AG10803 (cell line): Measurements from ENCODE around the gene ZBTB16.

Source experiments
- DNase-seq: peaks from one replicate; pipeline ENCODE4 v3.0.0; 2010; ENCODE audit warnings: low read depth
- H3K4me3 ChIP-seq: 2 replicates; pipeline ENCODE4 v1.5.1; 2011; ENCODE audit warnings: mild to moderate bottlenecking, low read length, control low read depth
- TF ChIP-seq, protein P1 (sequence below): conservative IDR thresholded peaks from 2 replicates; pipeline ENCODE4 v1.5.1; 2011; ENCODE audit warnings: mild to moderate bottlenecking, low read length, control low read depth, inconsistent platforms

The ZBTB16 gene

GRCh38 chr11:114132944-114133394 is 73.5 kb downstream of the ZBTB16 start:
- DNase-seq, result peak; percentile 85
- no peak overlapping the region for H3K4me3 ChIP-seq
- TF ChIP-seq, protein P1, sequence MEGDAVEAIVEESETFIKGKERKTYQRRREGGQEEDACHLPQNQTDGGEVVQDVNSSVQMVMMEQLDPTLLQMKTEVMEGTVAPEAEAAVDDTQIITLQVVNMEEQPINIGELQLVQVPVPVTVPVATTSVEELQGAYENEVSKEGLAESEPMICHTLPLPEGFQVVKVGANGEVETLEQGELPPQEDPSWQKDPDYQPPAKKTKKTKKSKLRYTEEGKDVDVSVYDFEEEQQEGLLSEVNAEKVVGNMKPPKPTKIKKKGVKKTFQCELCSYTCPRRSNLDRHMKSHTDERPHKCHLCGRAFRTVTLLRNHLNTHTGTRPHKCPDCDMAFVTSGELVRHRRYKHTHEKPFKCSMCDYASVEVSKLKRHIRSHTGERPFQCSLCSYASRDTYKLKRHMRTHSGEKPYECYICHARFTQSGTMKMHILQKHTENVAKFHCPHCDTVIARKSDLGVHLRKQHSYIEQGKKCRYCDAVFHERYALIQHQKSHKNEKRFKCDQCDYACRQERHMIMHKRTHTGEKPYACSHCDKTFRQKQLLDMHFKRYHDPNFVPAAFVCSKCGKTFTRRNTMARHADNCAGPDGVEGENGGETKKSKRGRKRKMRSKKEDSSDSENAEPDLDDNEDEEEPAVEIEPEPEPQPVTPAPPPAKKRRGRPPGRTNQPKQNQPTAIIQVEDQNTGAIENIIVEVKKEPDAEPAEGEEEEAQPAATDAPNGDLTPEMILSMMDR, result no peak

DNA sequence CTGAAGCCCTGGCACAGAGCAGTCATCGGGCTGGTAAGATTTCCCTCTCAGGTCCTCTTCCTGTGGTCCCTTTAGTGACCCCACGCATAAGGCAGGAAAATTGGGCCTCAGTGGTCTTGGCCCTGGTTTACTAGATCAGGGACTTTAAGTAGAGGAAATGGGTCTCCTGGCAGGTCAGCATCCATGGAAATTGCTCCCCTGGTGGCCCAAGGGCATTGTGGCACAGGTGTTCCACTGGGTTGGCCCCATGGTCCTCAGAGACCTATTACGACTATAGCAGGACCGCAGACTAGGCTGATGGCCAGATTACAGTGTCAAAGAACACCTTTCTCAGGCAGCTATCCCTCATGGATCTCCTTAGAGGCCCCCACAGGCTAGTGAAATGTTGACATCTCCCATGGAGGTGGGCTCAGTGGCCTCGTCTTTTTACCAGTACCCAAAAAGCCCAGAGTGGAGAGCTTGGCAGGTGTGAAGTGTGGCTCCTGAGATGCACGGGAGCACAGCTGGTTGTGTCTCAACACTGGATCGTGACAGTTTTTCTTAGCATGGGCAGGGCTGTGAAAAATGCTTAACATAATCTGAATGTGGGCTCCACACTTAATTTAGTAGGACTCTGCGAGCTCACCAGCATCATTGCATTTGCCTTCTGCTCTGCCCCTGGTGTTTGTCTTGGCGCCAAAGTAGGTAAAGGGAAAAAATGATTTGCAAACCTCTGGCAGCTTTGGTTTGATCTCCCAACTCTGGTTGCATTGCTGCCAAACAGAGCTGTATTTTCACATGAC is 74.2 kb downstream of the ZBTB16 start:
- TF ChIP-seq, protein P1, result no peak
- DNase-seq, result peak; percentile 9
- no peak overlapping the region for H3K4me3 ChIP-seq

DNA sequence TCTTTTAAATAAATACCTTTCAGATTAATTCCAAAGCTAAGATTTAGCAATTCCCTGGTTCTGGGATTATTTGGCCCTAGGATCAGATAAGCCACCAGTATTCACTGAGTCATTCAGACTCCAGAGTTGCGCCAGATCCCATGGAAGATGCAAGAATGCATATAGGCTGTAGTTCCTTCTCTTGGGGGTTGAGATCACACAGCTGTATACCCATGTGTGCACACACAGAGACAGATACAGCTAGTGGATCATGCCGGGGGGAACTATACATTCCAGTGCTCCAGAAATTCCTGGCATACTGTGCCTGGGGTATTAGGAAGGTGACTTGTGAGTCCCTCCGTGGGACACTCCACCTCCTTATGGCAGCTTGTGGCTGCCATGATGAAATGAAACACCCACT is 75.4 kb downstream of the ZBTB16 start:
- no peak overlapping the region for H3K4me3 ChIP-seq
- peak; percentile 92 for DNase-seq
- TF ChIP-seq, protein P1, result no peak

GRCh38 chr11:114135737-114136151 is 76.2 kb downstream of the ZBTB16 start:
- peak; percentile 82 for DNase-seq
- TF ChIP-seq, protein P1, result no peak
- no peak overlapping the region for H3K4me3 ChIP-seq

- no peak for DNase-seq
- TF ChIP-seq, protein P1, result no peak
- H3K4me3 ChIP-seq, result no peak overlapping the region
Observed at GRCh38 chr11:114136686-114137640, 77.5 kb downstream of the ZBTB16 start.

GRCh38 chr11:114137838-114138237 is 78.3 kb downstream of the ZBTB16 start:
- DNase-seq, result no peak
- TF ChIP-seq, protein P1, result no peak

More at GRCh38 chr11:114137838-114138237, 78.3 kb downstream of the ZBTB16 start:
- H3K4me3 ChIP-seq, result no peak overlapping the region
